Motor neuron (in vitro differentiated cells): ENCODE data around the gene WIPF2. TPM values are rescaled to one million over a fixed set of nuclear protein-coding genes. Genes with fewer than 3 reads are reported as not detected.

Experiments used
- ATAC-seq, 8 experiments: fragments of 200-7000 bp; cut with Tn5 transposase; replicated peaks in 6 of 8; 2 replicates each; pipeline ENCODE4 v1.8.0; 2021; ENCODE audit warnings: mild to moderate bottlenecking in 8 of 8, moderate library complexity in 8 of 8
- H3K27ac ChIP-seq, 2 donors: fragments of 250-450 bp; sonication (Bioruptor Pico); 2 replicates each; pipeline ENCODE4 v1.9.0; 2021; ENCODE audit warnings: antibody characterized with exemption in 2 of 2, mild to moderate bottlenecking in 2 of 2, moderate library complexity in 1 of 2
- H3K4me1 ChIP-seq, 2 donors: fragments of 250-450 bp; sonication (Bioruptor Pico); replicated peaks in 1 of 2; 2 replicates each; pipeline ENCODE4 v1.6.1; 2021; ENCODE audit warnings: antibody characterized with exemption in 2 of 2, mild to moderate bottlenecking in 2 of 2, moderate library complexity in 1 of 2
- H3K4me3 ChIP-seq, 5 donors: fragments of 250-450 bp; sonication (Bioruptor Pico); 2 replicates each; pipeline ENCODE4 v1.9.0; 2021; ENCODE audit warnings: antibody characterized with exemption in 5 of 5, mild to moderate bottlenecking in 5 of 5, moderate library complexity in 4 of 5
- WGBS, 10 experiments: fragments of 450-650 bp; shearing (Covaris generic); methylation state at CpG; one replicate each; pipeline ENCODE4 v1.0.0; 2022; 5-methylcytosine and 5-hydroxymethylcytosine counted together
- in situ Hi-C, 9 experiments: fragments of 400-800 bp; cut with MboI; loops; one replicate each; pipeline ENCODE4 v1.15.0; 2021; ENCODE audit warnings: low sequenced_read_pairs in 9 of 9, low pct_unique_long_range_greater_than_20kb in 2 of 9; ENCODE audit not compliant: unreplicated experiment in 9 of 9
- total RNA-seq, 8 experiments: library from RNA; unstranded; fragments of 300-600 nt; gene quantifications; 2 replicates each; pipeline versions ENCODE4 v1.2.3 to v1.2.4, GENCODE V29; 2022

WIPF2 gene, protein sequence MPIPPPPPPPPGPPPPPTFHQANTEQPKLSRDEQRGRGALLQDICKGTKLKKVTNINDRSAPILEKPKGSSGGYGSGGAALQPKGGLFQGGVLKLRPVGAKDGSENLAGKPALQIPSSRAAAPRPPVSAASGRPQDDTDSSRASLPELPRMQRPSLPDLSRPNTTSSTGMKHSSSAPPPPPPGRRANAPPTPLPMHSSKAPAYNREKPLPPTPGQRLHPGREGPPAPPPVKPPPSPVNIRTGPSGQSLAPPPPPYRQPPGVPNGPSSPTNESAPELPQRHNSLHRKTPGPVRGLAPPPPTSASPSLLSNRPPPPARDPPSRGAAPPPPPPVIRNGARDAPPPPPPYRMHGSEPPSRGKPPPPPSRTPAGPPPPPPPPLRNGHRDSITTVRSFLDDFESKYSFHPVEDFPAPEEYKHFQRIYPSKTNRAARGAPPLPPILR
- 10 to 100 TPM in 6 of 8 experiments, 1 to 10 TPM in 2; 7.1 to 16.4 (median 11.5) TPM for total RNA-seq

DNA sequence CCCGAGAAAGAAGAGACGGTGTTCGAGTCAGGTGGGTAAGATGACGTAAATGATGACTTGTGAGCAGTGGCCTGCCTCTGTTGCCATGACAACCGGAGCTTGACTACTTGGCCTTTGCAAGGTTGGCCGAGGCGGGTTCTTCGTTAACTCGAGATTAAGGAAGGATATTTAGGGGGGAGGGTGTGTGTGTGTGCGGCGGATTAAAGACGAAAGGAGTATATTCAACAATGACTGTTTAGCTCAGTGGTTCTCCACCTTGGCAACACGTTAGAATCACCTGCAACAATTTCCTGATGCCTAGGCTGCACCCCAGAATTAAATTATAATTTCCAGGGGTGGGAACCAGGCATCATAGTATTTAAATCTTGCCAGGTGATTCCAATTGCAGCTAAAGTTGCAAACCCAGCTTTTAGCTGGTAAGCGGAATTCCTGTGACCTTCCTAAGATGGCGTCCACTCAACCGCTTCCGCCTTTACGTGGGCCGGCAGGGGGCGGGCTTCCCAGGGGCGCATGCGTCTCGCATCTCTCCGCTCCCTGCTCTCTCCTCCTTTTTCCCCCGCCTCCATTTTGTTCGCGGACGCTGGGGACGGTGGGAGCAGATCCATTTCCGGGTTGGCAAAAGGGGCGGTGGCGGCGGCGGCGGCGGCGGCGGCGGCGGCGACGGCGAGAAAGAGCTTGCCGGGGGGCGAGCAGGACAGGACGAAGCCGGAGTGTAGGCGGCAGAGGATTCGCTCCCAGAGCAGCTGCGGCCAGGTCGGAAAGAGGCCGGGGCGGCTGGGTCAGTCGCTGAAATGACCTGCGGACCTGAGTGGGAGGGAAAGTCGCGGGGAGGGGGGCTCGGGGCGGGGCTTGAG is at the start of gene WIPF2:
Gene WIPF2 (plus strand): TSS at position 565 of the 854 bp plus-strand sequence. CDS start 37,156 bp downstream, outside the sequence.
- 0 to 20% (median 2%) methylated on average over 2 to 15 of the region's 59 CpGs; no CpG with 5 or more reads in 1 of the 10 experiments for WGBS, 10 experiments
- H3K4me1 ChIP-seq = peaks cover 3 to 6% of the 10 kb centered on the region in 2 donors
- peak within 1 kb of the TSS; percentile 40 to 78 (median 57) for H3K4me3 ChIP-seq
- ATAC-seq = peak; percentile 91 to 97 (median 94)
- peak within 1 kb of the TSS; percentile 93 to 94 for H3K27ac ChIP-seq
- in situ Hi-C loops = no loop called here

DNA sequence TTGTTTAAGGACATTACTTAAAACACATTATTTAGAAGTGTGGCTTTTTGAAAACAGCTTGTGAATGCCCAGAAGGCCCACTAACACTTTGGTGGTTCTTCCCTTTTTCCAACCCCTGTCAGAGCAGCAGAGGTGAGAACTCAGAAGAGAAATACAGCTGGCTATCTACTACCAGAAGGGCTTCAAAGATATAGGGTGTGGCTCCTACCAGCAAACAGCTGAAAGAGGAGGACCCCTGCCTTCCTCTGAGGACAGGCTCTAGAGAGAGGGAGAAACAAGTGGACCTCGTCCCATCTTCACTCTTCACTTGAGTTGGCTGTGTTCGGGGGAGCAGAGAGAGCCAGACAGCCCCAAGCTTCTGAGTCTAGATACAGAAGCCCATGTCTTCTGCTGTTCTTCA is 48.8 kb upstream of the WIPF2 start:
- no peak for ATAC-seq
- no peak overlapping the region for H3K4me3 ChIP-seq
- no peaks in the 10 kb centered on the region for H3K4me1 ChIP-seq
- 80 to 100% (median 100%) methylated on average over 1 to 2 of the region's 2 CpGs; no CpG with 5 or more reads in 5 of the 10 experiments for WGBS, 10 experiments
- in situ Hi-C loops = no loop called here
- H3K27ac ChIP-seq = no peak overlapping the region

DNA sequence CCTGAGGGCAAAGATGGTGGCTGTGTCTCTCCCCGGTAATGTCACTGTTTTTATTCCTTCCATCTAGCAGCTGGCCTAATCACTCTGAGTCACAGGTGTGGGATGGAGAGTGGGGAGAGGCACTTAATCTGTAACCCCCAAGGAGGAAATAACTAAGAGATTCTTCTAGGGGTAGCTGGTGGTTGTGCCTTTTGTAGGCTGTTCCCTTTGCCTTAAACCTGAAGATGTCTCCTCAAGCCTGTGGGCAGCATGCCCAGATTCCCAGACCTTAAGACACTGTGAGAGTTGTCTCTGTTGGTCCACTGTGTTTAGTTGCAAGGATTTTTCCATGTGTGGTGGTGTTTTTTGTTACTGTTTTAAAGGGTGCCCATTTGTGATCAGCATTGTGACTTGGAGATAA is 47.4 kb upstream of the WIPF2 start:
- Histone ChIP-seq H3K4me3 (no peak overlapping the region), H3K27ac (no peak overlapping the region), H3K4me1 (peaks cover under 1% of the 10 kb centered on the region in 2 donors)
- 60 to 100% (median 80%) methylated on average over 1 of the region's 1 CpG; no CpG with 5 or more reads in 5 of the 10 experiments for WGBS, 10 experiments
- no peak for ATAC-seq
- in situ Hi-C loops = no loop called here

DNA sequence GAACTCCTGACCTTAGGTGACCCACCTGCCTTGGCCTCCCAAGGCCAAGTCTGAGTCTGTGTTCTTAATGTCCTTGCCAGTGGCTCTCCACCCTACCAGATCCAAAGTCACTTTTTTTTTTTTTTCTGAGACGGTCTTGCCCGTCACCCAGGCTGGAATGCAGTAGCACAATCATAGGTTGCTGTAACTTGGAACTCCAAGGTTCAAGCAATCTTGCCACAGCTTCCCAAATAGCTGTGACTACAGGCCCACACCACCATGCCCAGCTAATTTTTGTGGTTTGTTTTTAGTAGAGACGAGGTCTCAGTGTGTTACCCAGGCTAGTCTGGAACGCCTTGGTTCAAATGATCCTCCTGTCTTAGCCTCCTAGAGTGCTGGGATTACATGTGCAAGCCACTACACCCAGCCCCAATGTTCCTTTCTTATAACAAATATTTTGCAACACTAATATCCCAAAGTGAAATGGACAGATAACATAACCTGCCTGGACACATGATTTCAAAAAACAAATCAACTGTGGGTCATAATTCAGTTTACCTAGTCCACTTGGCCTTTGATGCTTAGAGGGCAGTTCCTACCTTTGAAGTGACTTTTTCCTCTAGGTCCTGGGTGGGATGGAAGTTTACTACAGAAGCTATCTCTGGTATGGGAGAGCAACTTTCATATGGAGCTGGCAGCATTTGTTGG is 45.9 kb upstream of the WIPF2 start:
- in situ Hi-C loops = no loop called here
- Histone ChIP-seq H3K27ac (no peak overlapping the region), H3K4me1 (peaks cover 6% of the 10 kb centered on the region in 2 donors), H3K4me3 (no peak overlapping the region)
- WGBS, 10 experiments = 86 to 100% (median 94%) methylated on average over 1 to 4 of the region's 4 CpGs; no CpG with 5 or more reads in 5 of the 10 experiments
- ATAC-seq = no peak

DNA sequence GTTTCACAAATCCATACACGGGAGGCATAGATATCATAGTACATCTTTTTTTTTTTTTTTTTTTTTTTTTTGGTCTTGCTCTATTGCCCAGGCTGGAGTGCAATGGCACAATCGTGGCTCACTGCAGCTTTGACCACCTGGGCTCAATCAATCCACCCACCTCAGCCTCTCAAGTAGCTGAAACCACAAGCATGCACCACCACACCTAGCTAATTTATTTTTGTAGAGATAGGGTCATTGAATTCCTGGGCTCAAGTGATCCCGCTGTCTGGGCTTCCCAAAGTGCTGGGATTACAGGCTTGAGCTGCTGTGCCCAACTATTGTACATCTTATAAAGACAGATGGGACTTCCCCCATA is 45.3 kb upstream of the WIPF2 start:
- Histone ChIP-seq H3K4me1 (peaks cover 9 to 11% of the 10 kb centered on the region in 2 donors), H3K4me3 (no peak overlapping the region), H3K27ac (no peak overlapping the region)
- no peak for ATAC-seq
- 20 to 100% (median 100%) methylated on average over 1 to 3 of the region's 3 CpGs for WGBS, 10 experiments
- in situ Hi-C loops = no loop called here

DNA sequence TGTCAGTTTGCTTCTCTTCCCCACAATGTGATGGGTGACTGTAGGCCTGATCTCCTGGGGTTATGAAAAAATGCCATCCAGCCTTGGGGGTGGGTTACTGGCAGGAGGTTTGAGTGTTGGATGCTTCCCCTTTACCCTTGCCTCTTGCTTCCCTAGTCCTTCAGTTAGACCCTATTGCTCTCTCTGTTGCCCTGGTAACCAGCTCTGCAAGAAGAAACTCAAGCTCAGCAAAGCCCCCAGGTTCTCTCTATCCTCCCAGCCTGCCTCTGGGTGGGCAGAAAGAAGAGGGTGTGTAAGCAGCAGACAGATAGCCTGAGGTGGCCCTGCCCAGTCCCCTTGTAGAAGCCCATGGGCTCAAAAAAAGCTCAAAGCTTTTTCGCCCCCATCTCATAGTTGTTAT is 44.6 kb upstream of the WIPF2 start:
- H3K27ac ChIP-seq = no peak overlapping the region
- in situ Hi-C loops = no loop called here
- 0 to 100% (median 0%) methylated on average over 1 of the region's 1 CpG; no CpG with 5 or more reads in 7 of the 10 experiments for WGBS, 10 experiments

DNA sequence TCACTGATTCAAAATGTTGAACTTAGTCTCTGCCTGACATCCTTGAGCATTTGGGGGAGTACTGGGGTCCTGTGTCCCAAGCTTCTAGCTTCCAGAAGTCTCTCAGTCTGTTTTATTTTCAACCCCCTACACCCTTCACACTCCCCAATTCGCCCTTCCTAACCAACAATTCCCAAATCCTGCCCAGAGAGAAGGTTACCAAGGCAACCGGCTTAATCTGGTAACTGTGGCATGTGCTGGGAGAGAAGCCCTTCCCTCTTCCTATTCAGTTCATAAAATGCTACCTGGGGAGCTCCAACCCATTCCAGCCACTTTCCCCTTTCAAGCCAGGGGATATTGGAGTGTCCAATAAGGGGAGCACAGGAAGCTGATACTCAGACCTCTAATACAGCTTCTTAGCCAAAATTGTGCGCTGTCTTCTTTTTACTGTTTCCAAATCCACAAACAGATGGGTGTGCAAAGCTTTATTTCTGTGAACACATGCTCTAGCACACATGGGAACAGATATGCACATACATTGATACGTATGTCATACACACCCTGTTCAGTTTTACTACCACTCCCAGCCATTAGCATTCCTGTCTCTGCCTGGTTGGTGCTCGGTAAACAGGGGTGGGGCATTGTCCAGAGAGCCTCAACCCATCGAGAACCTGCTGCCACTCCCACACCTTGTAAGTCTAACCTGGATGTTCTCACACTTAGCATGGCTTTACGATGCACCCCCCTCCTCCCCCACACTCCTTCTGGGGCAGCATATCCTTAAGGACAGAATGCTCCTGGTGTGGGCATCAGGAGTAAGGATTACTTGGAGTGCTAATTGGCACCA is 43.0 kb upstream of the WIPF2 start:
- WGBS, 10 experiments = 0 to 100% (median 80%) methylated on average over 1 to 7 of the region's 7 CpGs; no CpG with 5 or more reads in 1 of the 10 experiments
- no peak overlapping the region for H3K27ac ChIP-seq
- no peak overlapping the region for H3K4me3 ChIP-seq
- in situ Hi-C loops = no loop called here
- peak in 3 of 8 experiments; percentile 63 to 86 (median 78) for ATAC-seq
- peaks cover 9 to 14% of the 10 kb centered on the region in 2 donors for H3K4me1 ChIP-seq

More for the DNA sequence above, 44.6 kb upstream of the WIPF2 start:
- Histone ChIP-seq H3K4me3 (no peak overlapping the region), H3K4me1 (peaks cover 9 to 12% of the 10 kb centered on the region in 2 donors)
- ATAC-seq = no peak

DNA sequence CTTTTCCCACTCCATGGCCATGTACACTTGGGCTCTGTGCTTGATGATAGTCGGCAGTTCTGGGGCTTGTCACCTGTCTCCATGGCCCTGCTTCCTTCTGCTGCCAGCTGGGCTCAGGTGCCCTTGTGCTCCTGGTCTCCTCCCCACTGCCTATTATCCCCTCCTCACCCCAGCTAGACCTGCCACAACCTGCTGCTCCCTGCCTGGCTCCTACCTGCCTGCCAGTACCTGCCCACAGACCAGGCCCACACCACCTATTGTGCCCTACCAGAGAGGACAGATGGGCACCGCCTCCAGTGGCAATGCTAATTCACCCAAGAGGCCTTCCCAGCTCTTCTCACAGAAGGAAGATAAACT is 42.4 kb upstream of the WIPF2 start:
- no peak for ATAC-seq
- 79 to 92% methylated on average over 2 of the region's 2 CpGs; no CpG with 5 or more reads in 8 of the 10 experiments for WGBS, 10 experiments
- Histone ChIP-seq H3K4me3 (peak overlapping the region in 1 of 5 donors; percentile 41), H3K4me1 (peaks cover 9 to 14% of the 10 kb centered on the region in 2 donors), H3K27ac (no peak overlapping the region)
- in situ Hi-C loops = no loop called here

DNA sequence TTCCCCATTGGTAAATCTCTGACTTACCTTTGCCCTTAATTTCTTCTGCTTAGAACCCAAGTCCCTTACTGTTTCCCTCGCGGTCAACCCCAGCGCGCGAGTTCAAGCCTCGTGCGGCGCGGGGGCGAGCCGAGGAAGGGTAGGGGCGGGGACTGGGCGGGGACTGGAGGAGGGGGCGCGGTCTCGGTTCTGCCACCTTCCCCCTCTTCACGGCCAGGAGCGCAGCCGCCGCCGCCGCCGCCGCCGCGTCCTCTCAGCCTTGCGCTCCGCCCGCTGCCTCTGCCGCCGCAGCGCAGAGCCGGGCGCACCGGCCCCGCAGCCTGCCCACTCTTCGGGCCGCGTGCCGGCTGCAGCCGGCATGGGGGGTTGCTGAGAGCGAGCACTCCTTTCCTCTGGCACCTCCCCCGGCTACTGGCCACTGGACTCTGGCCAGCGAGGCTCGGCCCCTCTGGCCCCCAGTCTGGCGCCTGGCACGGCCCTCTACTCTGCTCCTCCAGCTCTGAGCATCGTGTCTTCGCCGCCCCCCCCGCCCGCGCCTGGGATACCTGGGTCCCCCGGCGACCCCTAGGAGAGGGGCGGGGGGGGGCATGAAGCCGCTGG is 41.7 kb upstream of the WIPF2 start, which contains the start of gene RAPGEFL1:
Gene RAPGEFL1 (plus strand): TSS at position 196 of the 600 bp plus-strand sequence. CDS start 392 bp downstream, at position 588.
- Histone ChIP-seq H3K4me1 (peaks cover 9 to 14% of the 10 kb centered on the region in 2 donors), H3K27ac (peak within 1 kb of the TSS; percentile 41 to 52), H3K4me3 (peak within 1 kb of the TSS; percentile 41 to 52 (median 41))
- in situ Hi-C loops = no loop called here
- ATAC-seq = peak; percentile 58 to 91 (median 89)
- 0% methylated on average over 1 of the region's 57 CpGs; no CpG with 5 or more reads in 9 of the 10 experiments for WGBS, 10 experiments

DNA sequence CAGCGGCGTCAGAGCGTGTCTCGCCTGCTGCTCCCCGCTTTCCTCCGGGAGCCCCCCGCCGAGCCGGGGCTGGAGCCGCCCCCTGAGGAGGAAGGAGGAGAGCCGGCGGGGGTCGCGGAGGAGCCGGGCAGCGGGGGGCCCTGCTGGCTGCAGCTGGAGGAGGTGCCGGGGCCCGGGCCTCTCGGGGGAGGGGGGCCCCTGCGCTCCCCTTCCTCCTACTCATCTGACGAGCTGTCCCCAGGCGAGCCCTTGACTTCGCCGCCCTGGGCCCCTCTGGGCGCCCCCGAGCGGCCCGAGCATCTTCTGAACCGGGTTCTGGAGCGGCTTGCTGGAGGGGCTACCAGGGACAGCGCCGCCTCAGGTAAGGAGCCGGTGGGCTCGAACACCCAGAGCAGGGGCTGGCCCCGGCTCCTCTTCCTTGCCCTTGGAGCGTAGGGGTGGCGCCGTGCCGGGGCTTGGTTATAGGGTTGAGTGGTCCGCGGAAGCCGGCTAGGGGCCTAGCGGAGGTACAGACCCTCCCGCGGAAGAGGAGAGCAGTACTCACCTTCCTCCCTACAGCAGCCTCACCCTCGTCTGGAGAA is 41.0 kb upstream of the WIPF2 start:
- 40% methylated on average over 1 of the region's 46 CpGs; no CpG with 5 or more reads in 9 of the 10 experiments for WGBS, 10 experiments
- in situ Hi-C loops = no loop called here
- peak overlapping the region in 1 of 2 donors; percentile 52 for H3K27ac ChIP-seq
- peaks cover 9 to 14% of the 10 kb centered on the region in 2 donors for H3K4me1 ChIP-seq
- ATAC-seq = peak in 5 of 8 experiments; percentile 3 to 34 (median 28)
- peak overlapping the region; percentile 41 to 52 (median 41) for H3K4me3 ChIP-seq

DNA sequence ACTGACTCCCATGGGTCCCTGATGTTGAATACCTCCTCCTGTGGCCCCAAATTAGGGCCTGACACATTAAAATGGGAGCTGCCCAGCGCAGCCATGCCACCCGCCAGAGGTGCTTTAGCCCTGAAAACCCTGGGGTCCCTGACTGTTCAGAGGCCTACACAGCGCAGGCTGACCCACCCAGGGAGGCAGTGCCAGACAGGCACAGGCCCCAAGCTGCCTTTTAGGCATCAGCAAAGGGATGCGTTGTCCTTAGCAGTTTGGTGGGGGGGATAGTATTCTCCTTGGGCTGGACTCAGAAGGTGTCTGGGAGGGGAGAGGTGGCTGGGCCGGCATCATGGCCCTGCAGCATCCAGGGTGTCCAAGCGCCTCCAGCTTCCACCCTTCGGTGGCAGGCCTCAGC is 40.4 kb upstream of the WIPF2 start:
- Histone ChIP-seq H3K27ac (no peak overlapping the region), H3K4me3 (peak overlapping the region; percentile 41 to 52 (median 41)), H3K4me1 (peaks cover 9 to 14% of the 10 kb centered on the region in 2 donors)
- peak in 1 of 8 experiments; percentile 1 for ATAC-seq
- in situ Hi-C loops = no loop called here
- 80 to 100% (median 97%) methylated on average over 1 to 3 of the region's 7 CpGs; no CpG with 5 or more reads in 6 of the 10 experiments for WGBS, 10 experiments
